Stimulated activated CD4-positive, alpha-beta T cell treated with anti-CD3 and anti-CD28 coated beads, Interleukin-12 subunit alpha, Interleukin-12 subunit beta, amount 100 ng/mL, for 4 hours (primary cell): ENCODE data around the gene CCDC159.

Experiments
- DNase-seq: peaks from one replicate; pipeline ENCODE4 v3.0.0-alpha.2; 2020

CCDC159 gene

DNA sequence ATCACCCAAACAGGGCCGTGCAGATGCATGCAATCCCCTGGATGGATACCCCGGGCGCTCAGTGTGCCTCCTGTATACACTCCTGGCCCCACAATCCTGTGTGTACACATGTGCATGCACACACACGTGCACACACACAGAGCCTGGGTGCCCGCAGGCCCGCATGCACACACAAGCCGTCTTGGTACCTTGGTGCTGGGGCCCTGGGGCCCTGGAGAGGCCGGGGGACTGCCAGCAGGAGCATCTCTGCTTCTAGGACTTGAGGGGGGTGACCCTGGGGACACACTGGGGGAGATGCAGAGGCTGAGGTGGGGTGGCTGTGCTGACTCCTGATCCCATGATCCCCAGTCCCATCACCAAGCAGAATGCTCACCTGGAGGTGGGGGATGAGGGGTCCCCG is 53.3 kb downstream of the CCDC159 start:
- no peak for DNase-seq

GRCh38 chr19:11400798-11401197 is 54.5 kb downstream of the CCDC159 start:
- no peak for DNase-seq

DNA sequence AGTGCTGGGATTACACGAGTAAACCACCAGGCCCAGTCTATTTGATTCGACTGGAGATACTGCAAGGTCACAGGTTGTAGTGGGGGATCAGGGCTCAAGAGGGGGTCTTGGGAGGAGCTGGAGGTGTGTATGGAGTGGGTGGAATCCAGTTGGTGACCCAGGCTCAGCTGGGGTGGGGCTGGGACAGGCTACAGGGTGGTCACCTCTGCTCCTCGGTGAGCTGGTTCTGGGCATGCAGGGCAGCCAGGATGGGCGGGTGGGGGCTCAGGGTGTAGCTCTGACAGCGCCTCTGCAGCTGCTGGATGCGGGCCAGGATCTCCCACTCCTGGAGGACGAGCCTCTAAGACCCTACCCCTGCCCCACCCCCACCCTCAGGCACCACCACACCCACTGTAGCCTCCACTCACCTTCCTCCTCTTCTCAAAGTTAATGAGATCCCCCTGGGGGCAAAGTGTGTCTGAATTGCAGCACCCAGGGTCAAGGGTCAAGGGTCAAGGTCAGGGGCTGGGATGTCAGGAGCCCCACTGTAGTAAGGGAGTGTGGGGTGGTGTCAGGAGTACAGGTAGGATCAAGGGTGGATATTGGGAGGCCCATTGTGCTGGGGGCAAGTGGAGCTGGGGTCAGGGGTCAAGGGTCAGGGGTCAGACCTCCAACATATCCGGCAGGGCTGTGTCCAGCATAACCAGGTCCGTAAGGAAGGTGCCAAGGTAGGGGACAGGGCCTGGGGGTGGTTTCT is 55.7 kb downstream of the CCDC159 start:
- DNase-seq, result no peak
